Activated CD4-positive, alpha-beta T cell treated with anti-CD3 and anti-CD28 coated beads, Interleukin-2, amount 50 U/mL, for 24 hours (primary cell): Measurements from ENCODE around the gene IFNK.
A peak's percentile ranks its signal among the peaks of the same experiment; 100 is the strongest.

Experiments
- DNase-seq, 2 donors: peaks; one replicate each; pipeline ENCODE4 v3.0.0-alpha.2; 2020; ENCODE audit warnings: low read depth in 1 of 2, low spot score in 1 of 2

IFNK gene

GRCh38 chr9:27572061-27572460, 48.0 kb downstream of the IFNK start:
- DNase-seq, result no peak

- peak in 1 of 2 donors; percentile 65 for DNase-seq
Measured at GRCh38 chr9:27572566-27572917, 48.5 kb downstream of the IFNK start.

- peak; percentile 74 to 80 for DNase-seq
Measured at GRCh38 chr9:27572918-27573633, 49.0 kb downstream of the IFNK start, which contains the start of gene C9orf72. Gene C9orf72 (minus strand): TSS chr9:27573481. CDS start chr9:27567120, 6,361 bp downstream.

- peak; percentile 77 to 99 for DNase-seq
Measured at GRCh38 chr9:27573634-27574590, 49.8 kb downstream of the IFNK start.
